ENCODE results near the gene REV3L. TPM values are rescaled to one million over a fixed set of nuclear protein-coding genes. Genes with fewer than 3 reads are reported as not detected.

Gene REV3L
- total RNA-seq, 1 donor from 2014 or later, result 37.5 TPM

- no peak for DNase-seq
- Histone ChIP-seq H3K4me3 (no peak overlapping the region), H3K4me1 (peaks cover 20% of the 10 kb centered on the region), H3K36me3 (peaks cover 12% of the 10 kb centered on the region), H3K9me3 (no peaks in the 10 kb centered on the region), H3K27me3 (no peaks in the 10 kb centered on the region), H3K27ac (peak overlapping the region; percentile 1)
- ATAC-seq, result no peak
- no peak for TF ChIP-seq CTCF (IDR thresholded peaks at IDR 0.05)
- intact Hi-C loops (cut with DNase I), result no loop called here
These were observed 65.1 kb downstream of the REV3L start for GRCh38 chr6:111417946-111418345.

- TF ChIP-seq CTCF (IDR thresholded peaks at IDR 0.05), result no peak
- Histone ChIP-seq H3K27ac (peak overlapping the region; percentile 20), H3K36me3 (peaks cover 19% of the 10 kb centered on the region), H3K27me3 (no peaks in the 10 kb centered on the region), H3K4me3 (no peak overlapping the region), H3K9me3 (no peaks in the 10 kb centered on the region), H3K4me1 (peaks cover 17% of the 10 kb centered on the region)
- DNase-seq (no peak), ATAC-seq (peak; percentile 84)
- intact Hi-C loops (cut with DNase I), result no loop called here
These were observed 65.8 kb downstream of the REV3L start for GRCh38 chr6:111417181-111417585.

- H3K9me3 ChIP-seq, result no peaks in the 10 kb centered on the region
- peaks cover 21% of the 10 kb centered on the region for H3K36me3 ChIP-seq
- DNase-seq (no peak), ATAC-seq (no peak)
- peaks cover 17% of the 10 kb centered on the region for H3K4me1 ChIP-seq
- H3K27me3 ChIP-seq, result no peaks in the 10 kb centered on the region
- intact Hi-C loops (cut with DNase I), result no loop called here
- no peak for TF ChIP-seq CTCF (IDR thresholded peaks at IDR 0.05)
- no peak overlapping the region for H3K4me3 ChIP-seq
- no peak overlapping the region for H3K27ac ChIP-seq
These were observed 66.5 kb downstream of the REV3L start for GRCh38 chr6:111416529-111416928.

- no peaks in the 10 kb centered on the region for H3K9me3 ChIP-seq
- H3K4me3 ChIP-seq, result no peak overlapping the region
- DNase-seq, result no peak
- peaks cover 19% of the 10 kb centered on the region for H3K4me1 ChIP-seq
- H3K27ac ChIP-seq, result no peak overlapping the region
- ATAC-seq, result no peak
- no peaks in the 10 kb centered on the region for H3K27me3 ChIP-seq
- TF ChIP-seq CTCF (IDR thresholded peaks at IDR 0.05), result no peak
- intact Hi-C loops (cut with DNase I), result no loop called here
- peaks cover 35% of the 10 kb centered on the region for H3K36me3 ChIP-seq
These were observed 68.6 kb downstream of the REV3L start for GRCh38 chr6:111414373-111414772.

GRCh38 chr6:111411978-111412566 is 70.9 kb downstream of the REV3L start:
- intact Hi-C loops (cut with DNase I), result no loop called here
- ATAC-seq, result peak; percentile 85

More at GRCh38 chr6:111411978-111412566, 70.9 kb downstream of the REV3L start:
- no peak overlapping the region for H3K4me3 ChIP-seq
- DNase-seq, result no peak
- no peaks in the 10 kb centered on the region for H3K9me3 ChIP-seq
- H3K4me1 ChIP-seq, result peaks cover 9% of the 10 kb centered on the region
- no peaks in the 10 kb centered on the region for H3K27me3 ChIP-seq
- peaks cover 42% of the 10 kb centered on the region for H3K36me3 ChIP-seq
- no peak for TF ChIP-seq CTCF (IDR thresholded peaks at IDR 0.05)
- no peak overlapping the region for H3K27ac ChIP-seq

All from upper lobe of right lung (tissue), 1 donor.